PC-9 (cell line): ENCODE data around the gene PLPPR1.

Experiments used
- CTCF ChIP-seq: fragments of 200-600 bp; sonication (generic); conservative IDR thresholded peaks from 2 replicates; pipeline ENCODE4 v1.6.1; 2017; ENCODE audit warnings: mixed run types, antibody characterized with exemption, mild to moderate bottlenecking, moderate library complexity
- EZH2 ChIP-seq: fragments of 200-600 bp; sonication (generic); IDR thresholded peaks from 2 replicates; pipeline ENCODE4 v1.8.0; 2017; ENCODE audit warnings: antibody characterized with exemption, low read depth

DNA sequence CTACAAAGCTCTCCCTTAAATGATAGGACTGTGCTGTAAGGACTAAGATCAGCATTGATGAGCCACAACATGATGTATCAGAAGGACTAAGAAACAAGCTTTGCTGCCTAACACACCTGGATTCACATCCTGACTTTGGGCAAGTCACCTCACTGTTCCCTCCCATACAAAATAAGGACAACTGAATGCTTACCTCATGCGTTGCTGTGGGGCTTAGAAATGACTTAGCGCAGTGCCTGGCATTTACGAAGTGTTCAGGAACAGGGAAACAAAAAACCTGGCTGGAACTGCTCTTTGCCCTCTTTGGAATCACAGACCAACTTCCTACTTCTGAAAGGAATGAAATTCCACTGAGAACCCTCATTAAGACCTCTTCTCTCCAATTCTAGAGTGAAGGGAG, 242.6 kb downstream of the PLPPR1 start:
- TF ChIP-seq CTCF (no peak), EZH2 (no peak)
